B cell (primary cell): ENCODE results near the gene PCDHAC2. TPM values are rescaled to one million over a fixed set of nuclear protein-coding genes. Genes with fewer than 3 reads are reported as not detected.

Source experiments
- ATAC-seq: fragments of 200-7000 bp; cut with Tn5 transposase; one replicate; pipeline ENCODE4 v1.10.0; 2021; ENCODE audit warnings: low read depth, mild to moderate bottlenecking, moderate number of reproducible peaks, moderate library complexity
- CTCF ChIA-PET: fragments of 350-600 bp; sonication (Branson Sonifier 250); formaldehyde crosslinking; loops from one replicate; lab custom pipeline; 2021; ENCODE audit warnings: antibody characterized with exemption, inconsistent platforms; lab: Charles Lee
- POLR2A ChIA-PET: fragments of 350-600 bp; sonication (Branson Sonifier 250); formaldehyde crosslinking; loops from one replicate; lab custom pipeline; 2021; ENCODE audit warnings: antibody characterized with exemption; lab: Charles Lee
- DNase-seq: peaks from one replicate; pipeline ENCODE4 v3.0.0; 2013
- H2AFZ ChIP-seq: 2 replicates; pipeline ENCODE4 v1.6.1; 2012; ENCODE audit warnings: mild to moderate bottlenecking, low read depth, low read length; ENCODE audit not compliant: insufficient read depth, poor library complexity, severe bottlenecking
- H3K27ac ChIP-seq, 2 donors: 1 replicate in 1 of 2; 2 replicates in 1 of 2; pipeline ENCODE4 v1.5.1; 2012 to 2013; ENCODE audit warnings: low read length in 2 of 2, mild to moderate bottlenecking in 2 of 2, moderate library complexity in 1 of 2
- H3K27me3 ChIP-seq, 4 experiments: fragments of 200-600 bp in 1 of 4; sonication (generic) in 1 of 4; replicated peaks in 1 of 4; 1 replicate in 2 of 4; 2 replicates in 2 of 4; pipeline versions ENCODE4 v1.6.1 to v1.7.0; 2013 to 2016; ENCODE audit warnings: low read length in 3 of 4, mild to moderate bottlenecking in 2 of 4, mixed read lengths in 1 of 4, moderate library complexity in 1 of 4; ENCODE audit not compliant: insufficient read depth in 4 of 4, control insufficient read depth in 3 of 4; ENCODE audit errors: control extremely low read depth in 1 of 4
- H3K36me3 ChIP-seq, 2 experiments: replicated peaks in 1 of 2; 1 replicate in 1 of 2; 2 replicates in 1 of 2; pipeline versions ENCODE4 v1.6.1 to v1.7.1; 2013; ENCODE audit warnings: low read length in 1 of 2; ENCODE audit not compliant: insufficient read depth in 2 of 2, control insufficient read depth in 1 of 2; ENCODE audit errors: control extremely low read depth in 1 of 2, extremely low read depth in 1 of 2
- H3K4me1 ChIP-seq, 2 donors: fragments of 200-600 bp in 1 of 2; sonication (generic) in 1 of 2; 1 replicate in 1 of 2; 2 replicates in 1 of 2; pipeline versions ENCODE4 v1.5.1 to v1.6.1; 2013 to 2017; ENCODE audit warnings: low read length in 2 of 2; ENCODE audit not compliant: control insufficient read depth in 2 of 2, insufficient read depth in 2 of 2
- H3K4me2 ChIP-seq: replicated peaks from 2 replicates; pipeline ENCODE3; 2012; ENCODE audit warnings: mild to moderate bottlenecking, low read depth, low read length; ENCODE audit not compliant: poor library complexity, severe bottlenecking
- H3K4me3 ChIP-seq, 5 experiments: fragments of 200-600 bp in 1 of 5; sonication (generic) in 1 of 5; 1 replicate in 3 of 5; 2 replicates in 2 of 5; pipeline versions ENCODE4 v1.5.1 to v1.7.0; 2011 to 2016; ENCODE audit warnings: low read length in 4 of 5, mild to moderate bottlenecking in 4 of 5, low read depth in 2 of 5, control low read depth in 1 of 5, moderate library complexity in 1 of 5; ENCODE audit not compliant: insufficient read depth in 1 of 5; ENCODE audit errors: control extremely low read depth in 1 of 5, extremely low read depth in 1 of 5
- H3K79me2 ChIP-seq: fragments of 200-600 bp; sonication (generic); one replicate; pipeline ENCODE4 v1.6.0; 2016; ENCODE audit warnings: low read length; ENCODE audit not compliant: control insufficient read depth, insufficient read depth
- H3K9ac ChIP-seq: fragments of 200-600 bp; sonication (generic); 2 replicates; pipeline ENCODE4 v1.6.1; 2017; ENCODE audit warnings: mild to moderate bottlenecking, low read length, moderate library complexity
- H3K9me3 ChIP-seq, 3 donors: one replicate each; pipeline versions ENCODE4 v1.6.1 to v1.7.1; 2013; ENCODE audit warnings: low read length in 2 of 3; ENCODE audit not compliant: control insufficient read depth in 2 of 3, insufficient read depth in 1 of 3; ENCODE audit errors: control extremely low read depth in 1 of 3
- H4K20me1 ChIP-seq: 2 replicates; pipeline ENCODE4 v1.6.0; 2012; ENCODE audit warnings: mild to moderate bottlenecking, low read length; ENCODE audit not compliant: insufficient read depth, control insufficient read depth, poor library complexity, severe bottlenecking
- H3K27ac Mint-ChIP-seq: one replicate; pipeline ENCODE4 v1.8.0; 2021; ENCODE audit warnings: mixed read lengths
- H3K27me3 Mint-ChIP-seq: one replicate; pipeline ENCODE4 v1.8.0; 2021; ENCODE audit warnings: mixed read lengths
- H3K4me1 Mint-ChIP-seq: one replicate; pipeline ENCODE4 v1.8.0; 2021; ENCODE audit warnings: mixed read lengths
- H3K4me3 Mint-ChIP-seq: one replicate; pipeline ENCODE4 v1.8.0; 2021; ENCODE audit warnings: mixed read lengths
- H3K9me3 Mint-ChIP-seq: one replicate; pipeline ENCODE4 v1.8.0; 2022; ENCODE audit warnings: mixed read lengths; ENCODE audit not compliant: insufficient read depth
- EZH2 ChIP-seq: IDR thresholded peaks from 2 replicates; pipeline ENCODE4 v1.6.1; 2012; ENCODE audit warnings: borderline replicate concordance, low read depth, mild to moderate bottlenecking, moderate library complexity, low read length; ENCODE audit not compliant: insufficient read depth, poor library complexity, severe bottlenecking
- WGBS: methylation state at CpG from one replicate; pipeline ENCODE4 v1.1.5; 2013; ENCODE audit warnings: missing lambda C conversion rate; ENCODE audit not compliant: insufficient coverage; 5-methylcytosine and 5-hydroxymethylcytosine counted together
- intact Hi-C: fragments of 100-400 bp; cut with micrococcal nuclease; formaldehyde crosslinking; loops from one replicate; pipeline ENCODE4 v1.10.0; 2022
- polyA plus RNA-seq: library from polyadenylated mRNA; depleted of rRNA; stranded (reverse); fragments of >200 nt; gene quantifications from 2 replicates; pipeline ENCODE4 v1.2.3, GENCODE V29; 2012
- total RNA-seq, 2 donors: library from RNA; stranded (reverse); fragments of 120-200 nt in 1 of 2; gene quantifications; 1 replicate in 1 of 2; 2 replicates in 1 of 2; pipeline versions ENCODE4 v1.2.3 to v1.2.4, GENCODE V29; 2013 to 2022
- TF ChIP-seq, protein P1 (sequence below): fragments of 200-600 bp; IDR thresholded peaks from one replicate; pipeline ENCODE4 v1.8.0; 2022; ENCODE audit warnings: antibody characterized with exemption, mild to moderate bottlenecking

Gene PCDHAC2
- total and polyA plus RNA-seq, 2 donors (not counting 1 experiment from before 2014, with no cell fraction given), result not detected

DNA sequence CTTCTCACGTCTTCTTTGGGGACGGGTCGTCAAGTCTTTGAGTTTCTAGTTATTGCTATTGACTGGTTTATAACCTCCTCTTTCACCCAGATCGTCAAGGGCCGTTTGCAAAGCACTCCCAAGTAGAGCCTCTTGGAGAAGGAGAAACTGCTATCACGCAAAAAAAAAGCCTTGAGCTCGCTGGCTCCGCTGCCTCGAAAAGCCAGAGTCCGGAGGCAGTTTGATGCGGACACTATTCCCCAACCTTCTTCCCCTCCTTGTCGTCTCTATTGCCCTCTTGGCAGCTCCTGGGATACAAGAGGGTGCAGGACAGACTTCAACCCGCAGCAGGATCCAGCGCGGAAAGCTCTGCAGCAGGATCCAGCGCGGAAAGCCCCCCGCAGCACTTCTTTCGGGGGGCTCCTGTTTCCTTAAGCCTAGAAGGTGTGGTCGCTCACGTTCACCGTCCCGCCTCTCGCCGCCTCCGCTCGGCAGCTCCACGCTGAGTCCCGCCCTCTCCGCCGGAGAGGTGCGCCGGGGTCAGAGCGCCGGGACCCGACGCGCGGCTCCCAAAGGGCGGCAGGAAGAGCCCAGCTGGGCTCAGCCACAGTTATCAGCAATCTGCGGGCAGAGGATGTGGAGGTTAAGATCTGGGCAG is 40.4 kb upstream of the PCDHAC2 start, which contains the start of gene PCDHAC1:
TSS of gene PCDHAC1 (plus strand) at position 494 of the 637 bp plus-strand sequence. CDS start 594 bp downstream, outside the sequence.
- peaks cover 0 to 26% (median 9%) of the 10 kb centered on the region in 4 experiments for H3K27me3 ChIP-seq
- CTCF ChIA-PET, result no interaction called here
- POLR2A ChIA-PET, result no interaction called here
- H3K4me2 ChIP-seq, result peak within 1 kb of the TSS; percentile 57
- peaks cover 45% of the 10 kb centered on the region for H3K27me3 Mint-ChIP-seq
- intact Hi-C loops, result no loop called here
- H3K4me3 Mint-ChIP-seq, result peak within 1 kb of the TSS; percentile 61
- peaks cover 4 to 14% of the 10 kb centered on the region in 2 donors for H3K4me1 ChIP-seq
- DNase-seq, result no peak
- H3K36me3 ChIP-seq, result no peaks in the 10 kb centered on the region
- no peak within 1 kb of the TSS for H3K9ac ChIP-seq
- H3K4me3 ChIP-seq, result peak within 1 kb of the TSS in 2 of 5 experiments; percentile 12 to 19
- no peak within 1 kb of the TSS for H3K27ac Mint-ChIP-seq
- ATAC-seq, result no peak
- WGBS, result 12% methylated on average over 37 of the region's 41 CpGs
- H3K27ac ChIP-seq, result no peak within 1 kb of the TSS
- TF ChIP-seq, protein P1, sequence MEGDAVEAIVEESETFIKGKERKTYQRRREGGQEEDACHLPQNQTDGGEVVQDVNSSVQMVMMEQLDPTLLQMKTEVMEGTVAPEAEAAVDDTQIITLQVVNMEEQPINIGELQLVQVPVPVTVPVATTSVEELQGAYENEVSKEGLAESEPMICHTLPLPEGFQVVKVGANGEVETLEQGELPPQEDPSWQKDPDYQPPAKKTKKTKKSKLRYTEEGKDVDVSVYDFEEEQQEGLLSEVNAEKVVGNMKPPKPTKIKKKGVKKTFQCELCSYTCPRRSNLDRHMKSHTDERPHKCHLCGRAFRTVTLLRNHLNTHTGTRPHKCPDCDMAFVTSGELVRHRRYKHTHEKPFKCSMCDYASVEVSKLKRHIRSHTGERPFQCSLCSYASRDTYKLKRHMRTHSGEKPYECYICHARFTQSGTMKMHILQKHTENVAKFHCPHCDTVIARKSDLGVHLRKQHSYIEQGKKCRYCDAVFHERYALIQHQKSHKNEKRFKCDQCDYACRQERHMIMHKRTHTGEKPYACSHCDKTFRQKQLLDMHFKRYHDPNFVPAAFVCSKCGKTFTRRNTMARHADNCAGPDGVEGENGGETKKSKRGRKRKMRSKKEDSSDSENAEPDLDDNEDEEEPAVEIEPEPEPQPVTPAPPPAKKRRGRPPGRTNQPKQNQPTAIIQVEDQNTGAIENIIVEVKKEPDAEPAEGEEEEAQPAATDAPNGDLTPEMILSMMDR, result no peak
- TF ChIP-seq EZH2, result no peak
- peak within 1 kb of the TSS; percentile 56 for H2AFZ ChIP-seq
- H4K20me1 ChIP-seq, result no peaks in the 10 kb centered on the region
- peaks cover 5% of the 10 kb centered on the region for H3K4me1 Mint-ChIP-seq
- H3K79me2 ChIP-seq, result no peaks in the 10 kb centered on the region
- peaks cover 6% of the 10 kb centered on the region for H3K9me3 Mint-ChIP-seq
- peaks cover 0 to 31% (median 3%) of the 10 kb centered on the region in 3 donors for H3K9me3 ChIP-seq
